T-helper 2 cell treated with Interferon-gamma antibody and Interleukin-4, amounts not matched to agents 100 ng/mL and 5 ng/mL, for 36 hours (primary cell): ENCODE measurements around the gene TRIM10. TPM values are rescaled to one million over a fixed set of nuclear protein-coding genes. Genes with fewer than 3 reads are reported as not detected.
"Not testable (repeated sequence)": the region's sequence is repeated elsewhere in the genome, so short reads cannot be mapped to it uniquely, and the experiment has no call there.

Experiments used
- intact Hi-C: fragments of 100-400 bp; cut with micrococcal nuclease; formaldehyde crosslinking; loops from one replicate; pipeline ENCODE4 v1.15.1; 2023
- total RNA-seq: library from RNA; stranded (reverse); gene quantifications from 2 replicates; pipeline ENCODE4 v1.2.3, GENCODE V29; 2022

The TRIM10 gene
- total RNA-seq, 1 donor from 2014 or later: 0.05 TPM

DNA sequence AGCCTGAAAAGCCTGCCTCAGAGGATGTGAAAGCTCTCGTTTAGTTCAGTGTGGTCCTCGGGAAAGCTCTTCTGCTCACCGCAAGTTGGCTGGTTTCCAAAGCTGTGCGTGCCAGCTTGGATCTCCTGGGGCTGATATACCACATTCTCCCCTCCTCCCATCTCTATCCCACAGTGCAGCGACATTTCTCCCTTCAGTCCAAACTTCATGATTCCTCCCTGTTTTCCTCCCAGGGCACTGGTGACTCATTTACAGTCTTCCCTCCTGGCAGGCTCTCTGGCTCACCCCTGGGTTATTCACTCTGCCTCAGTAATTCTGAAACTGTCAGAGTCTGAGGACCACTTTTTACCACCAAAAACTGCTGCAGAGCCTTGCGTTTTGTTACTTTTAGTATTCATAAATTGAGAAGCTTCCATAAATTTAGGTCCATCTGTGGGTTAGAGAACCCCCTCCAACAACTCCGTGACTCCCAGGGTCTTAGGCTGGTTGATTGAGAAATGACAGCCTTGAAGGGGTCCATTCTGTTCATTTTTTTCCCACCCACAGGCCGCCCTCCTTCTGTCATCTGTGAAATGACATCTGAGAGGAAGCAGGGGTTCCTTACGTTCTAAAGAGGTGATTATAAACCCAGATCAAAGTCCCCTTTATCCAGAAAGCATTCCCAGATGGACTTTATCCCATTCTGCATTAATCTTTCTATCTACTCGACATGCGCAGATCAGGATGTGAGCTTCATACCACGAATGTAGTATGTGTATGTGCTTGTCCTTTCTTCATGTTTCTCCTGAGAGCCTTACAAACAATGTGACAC, 6.1 kb downstream of the TRIM10 start:
- intact Hi-C loops: no loop called here

- intact Hi-C loops: no loop called here
Measured at GRCh38 chr6:30154061-30154460, 7.0 kb downstream of the TRIM10 start.

DNA sequence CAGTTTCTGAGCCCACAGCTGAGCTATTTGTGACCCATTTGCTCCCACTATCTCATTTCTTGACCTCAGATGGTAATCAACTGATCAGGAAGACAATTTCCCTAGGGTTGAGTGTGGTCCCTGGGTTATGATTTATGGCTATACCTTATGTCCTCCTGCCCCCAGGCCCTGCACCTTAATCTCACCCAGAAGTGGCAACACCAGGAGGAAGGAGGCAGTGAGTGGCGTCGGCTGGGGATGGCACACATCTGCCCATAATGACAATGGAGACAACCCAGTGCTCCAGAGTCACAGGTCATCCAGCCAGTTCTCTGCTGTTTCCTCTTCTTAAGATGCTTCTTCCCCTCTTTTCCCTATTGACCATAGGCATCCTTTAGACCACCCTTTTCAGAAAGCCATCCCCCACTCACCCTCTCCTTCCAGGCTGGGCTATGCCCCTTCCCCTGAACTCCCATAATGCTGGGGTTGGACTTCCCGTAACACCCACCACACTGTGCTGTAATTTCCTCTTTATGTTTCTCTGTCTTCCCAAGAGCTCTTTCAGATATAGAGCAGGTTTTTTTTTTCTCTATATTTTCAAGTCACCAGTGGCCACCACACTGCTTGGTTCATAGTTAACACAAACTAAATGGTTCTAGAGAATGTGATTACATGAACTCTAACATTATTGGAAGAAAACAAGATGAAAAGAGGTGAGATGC, 8.0 kb downstream of the TRIM10 start:
- intact Hi-C loops: no loop called here

DNA sequence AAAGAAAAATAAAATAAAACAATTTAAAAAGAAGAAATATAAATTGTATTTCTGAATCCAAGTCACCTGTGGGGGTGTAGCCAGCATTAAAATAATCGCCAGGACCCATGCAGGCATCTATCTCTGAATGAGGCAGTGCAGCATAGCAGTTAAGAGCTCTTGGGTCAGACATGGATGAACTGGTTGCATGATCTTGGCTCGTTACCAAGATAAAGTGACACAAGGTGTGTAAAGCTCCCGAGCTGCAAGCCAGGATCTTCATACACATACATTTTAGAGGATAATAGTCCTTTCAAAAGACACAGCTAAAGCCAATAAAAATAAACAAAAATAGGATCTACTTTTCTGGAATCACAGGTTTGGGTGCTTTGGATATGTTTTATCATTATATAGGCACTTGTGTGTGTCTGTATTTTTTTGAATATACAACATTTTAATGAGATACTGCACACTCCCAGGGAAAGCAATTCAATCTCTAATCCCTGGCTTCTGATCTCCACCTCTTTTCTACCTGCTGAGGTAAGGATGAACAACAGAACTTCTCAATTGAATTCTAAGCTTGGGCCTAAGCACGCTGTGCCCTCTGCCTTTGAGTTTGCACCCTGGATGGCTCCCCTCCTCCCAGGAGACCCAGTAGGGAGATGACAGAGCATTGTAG, 8.9 kb downstream of the TRIM10 start:
- intact Hi-C loops: no loop called here

GRCh38 chr6:30151580-30151979, 9.4 kb downstream of the TRIM10 start:
- intact Hi-C loops: no loop called here

GRCh38 chr6:30150671-30151395, 10.2 kb downstream of the TRIM10 start:
- intact Hi-C loops: no loop called here

DNA sequence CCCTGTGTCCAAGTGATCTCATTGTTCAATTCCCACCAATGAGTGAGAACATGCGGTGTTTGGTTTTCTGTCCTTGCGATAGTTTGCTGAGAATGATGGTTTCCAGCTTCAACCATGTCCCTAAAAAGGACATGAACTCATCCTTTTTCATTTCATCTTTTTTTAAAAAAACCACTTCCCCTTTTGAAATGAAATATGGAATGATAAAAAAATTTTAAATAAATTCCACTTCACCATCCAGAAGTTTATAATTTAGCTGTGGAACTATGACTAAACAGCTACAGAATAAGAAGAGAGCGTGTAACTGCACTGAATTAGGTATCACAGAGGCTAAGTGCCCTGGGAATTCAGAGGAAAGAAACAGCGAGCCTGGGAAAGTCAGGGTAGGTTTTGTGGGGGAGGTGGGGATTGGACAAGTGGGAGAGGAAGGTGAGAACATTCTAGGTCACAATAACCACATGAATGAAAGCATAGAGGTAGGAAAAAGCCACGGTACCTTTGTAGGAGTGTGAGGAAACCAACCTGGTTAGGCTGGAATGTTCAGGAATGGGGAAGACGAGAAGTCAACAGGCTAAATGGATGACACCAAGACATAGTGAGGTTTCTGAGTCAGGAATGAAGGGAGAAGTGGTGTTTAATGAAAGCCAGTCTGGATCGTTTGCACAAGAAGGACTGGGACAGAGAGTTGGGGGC, 11.0 kb downstream of the TRIM10 start:
- intact Hi-C loops: no loop called here

DNA sequence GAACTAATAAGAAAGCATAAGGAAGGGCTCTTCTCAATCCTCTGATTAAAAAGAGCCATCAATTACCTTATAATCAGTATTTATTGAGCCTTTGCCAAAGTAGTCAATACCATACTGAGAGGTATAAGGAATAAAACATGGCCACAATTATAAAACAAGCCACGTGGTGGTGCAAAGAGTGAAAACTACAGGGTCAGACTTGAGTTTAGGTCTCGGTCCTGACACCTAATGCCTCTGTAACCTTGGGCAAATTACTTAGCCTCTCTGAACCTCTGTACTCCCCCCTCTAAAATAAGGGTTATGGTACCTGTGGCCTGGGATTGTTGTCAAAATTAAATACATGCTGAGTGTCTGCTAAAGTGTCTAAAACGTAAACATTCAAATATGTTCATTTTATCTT, 11.8 kb downstream of the TRIM10 start:
- intact Hi-C loops: no loop called here

- intact Hi-C loops: no loop called here
Measured at GRCh38 chr6:30147096-30147495, 13.9 kb downstream of the TRIM10 start.

DNA sequence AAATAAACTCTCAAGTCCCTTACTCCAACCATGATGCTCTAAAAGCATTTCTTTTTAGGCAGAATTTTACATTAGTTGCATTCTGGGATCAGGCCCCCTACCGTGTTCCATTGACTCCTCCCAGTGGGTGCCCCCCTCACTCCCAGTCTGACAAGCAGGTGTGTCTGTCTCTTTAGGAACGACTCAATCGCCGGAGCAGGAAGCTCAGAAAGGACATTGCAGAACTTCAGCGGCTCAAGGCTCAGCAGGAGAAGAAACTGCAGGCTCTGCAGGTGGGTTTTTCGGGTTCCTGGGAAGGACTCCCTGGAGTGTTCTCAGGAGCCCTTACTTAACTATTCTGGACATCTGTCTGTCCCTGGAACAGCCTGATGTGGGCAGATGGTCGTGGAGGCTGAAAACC, 15.2 kb downstream of the TRIM10 start:
- intact Hi-C loops: no loop called here

GRCh38 chr6:30144811-30145210, 16.2 kb downstream of the TRIM10 start:
- intact Hi-C loops: no loop called here

DNA sequence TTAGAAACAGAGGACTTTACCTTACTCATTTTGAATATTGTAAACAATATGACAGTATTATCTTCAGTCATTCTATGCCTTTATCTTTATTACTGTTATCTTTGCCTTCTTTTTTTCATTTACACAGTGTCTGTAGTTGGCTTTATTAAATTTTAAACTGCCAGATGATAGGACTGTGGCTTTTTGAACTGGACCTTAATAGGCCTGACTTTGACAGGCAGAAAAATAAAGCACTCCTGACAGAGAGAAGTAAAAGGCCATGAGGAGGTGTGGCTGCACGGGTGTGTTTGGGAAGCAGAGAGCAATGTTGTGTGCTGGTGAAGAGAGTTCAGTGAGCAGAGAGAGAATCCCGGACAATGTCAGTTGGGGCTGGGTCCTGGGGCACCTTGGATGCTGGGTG, 17.2 kb downstream of the TRIM10 start:
- intact Hi-C loops: no loop called here

DNA sequence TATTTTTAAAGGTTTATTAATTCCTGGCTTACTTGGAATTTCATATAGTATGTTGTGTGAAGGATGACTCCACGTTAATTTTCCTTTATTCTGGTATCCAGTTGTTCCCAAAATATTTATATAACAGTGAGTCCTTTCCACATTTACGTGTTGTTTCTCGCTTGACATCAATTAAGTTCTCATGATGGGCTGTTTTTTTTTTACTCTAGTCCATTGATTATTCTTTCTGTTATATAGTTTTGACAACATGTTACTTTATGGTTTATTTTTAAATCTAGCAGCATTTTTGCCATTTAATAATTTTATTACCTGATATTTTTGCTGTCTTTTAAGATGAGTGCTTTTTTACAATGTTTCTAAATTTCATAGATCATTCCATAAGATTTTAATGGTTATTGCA, 18.3 kb downstream of the TRIM10 start:
- intact Hi-C loops: no loop called here

DNA sequence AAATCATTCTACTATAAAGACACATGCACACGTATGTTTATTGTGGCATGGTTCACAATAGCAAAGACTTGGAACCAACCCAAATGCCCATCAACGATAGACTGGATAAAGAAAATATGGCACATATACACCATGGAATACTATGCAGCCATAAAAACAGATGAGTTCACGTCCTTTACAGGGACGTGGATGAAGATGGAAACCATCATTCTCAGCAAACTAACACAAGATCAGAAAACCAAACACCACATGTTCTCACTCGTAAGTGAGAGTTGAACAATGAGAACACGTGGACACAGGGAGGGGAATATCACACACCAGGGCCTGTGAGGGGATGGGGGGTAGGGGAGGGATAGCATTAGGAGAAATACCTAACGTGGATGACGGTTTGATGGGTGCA, 20.8 kb downstream of the TRIM10 start:
- intact Hi-C loops: not testable (repeated sequence)

DNA sequence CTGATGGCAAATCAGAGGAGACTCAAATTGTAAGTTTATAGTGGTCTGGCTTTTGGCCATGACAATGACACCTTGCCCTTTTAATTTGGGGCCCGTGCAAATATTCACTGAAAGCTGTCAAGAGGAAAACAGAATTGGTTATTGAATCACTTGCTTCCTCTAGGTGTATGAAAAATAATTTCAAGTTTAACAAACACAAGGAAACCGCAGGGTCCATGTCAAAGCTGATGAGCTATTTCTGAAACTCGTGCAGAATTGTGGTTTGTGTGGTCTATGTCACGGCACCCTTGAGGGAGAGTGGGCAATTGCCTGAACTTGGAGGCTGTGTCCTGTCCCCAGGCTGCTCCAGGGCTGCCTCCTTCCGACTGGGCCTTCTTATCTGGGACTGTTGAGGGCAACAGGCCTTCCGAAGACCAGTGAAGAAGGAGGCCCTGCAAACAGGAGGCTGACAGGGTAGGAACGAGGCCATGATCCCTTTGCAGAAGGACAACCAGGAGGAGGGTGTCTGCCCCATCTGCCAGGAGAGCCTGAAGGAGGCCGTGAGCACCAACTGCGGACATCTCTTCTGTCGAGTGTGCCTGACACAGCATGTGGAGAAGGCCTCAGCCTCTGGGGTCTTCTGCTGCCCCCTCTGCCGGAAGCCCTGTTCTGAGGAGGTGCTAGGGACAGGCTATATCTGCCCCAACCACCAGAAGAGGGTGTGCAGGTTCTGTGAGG, 24.3 kb downstream of the TRIM10 start:
- intact Hi-C loops: no loop called here

- intact Hi-C loops: no loop called here
Measured at GRCh38 chr6:30135757-30136156, 25.3 kb downstream of the TRIM10 start, which contains the start of gene TRIM40. Gene TRIM40 (plus strand): TSS chr6:30136140. CDS start chr6:30137037, 897 bp downstream.

DNA sequence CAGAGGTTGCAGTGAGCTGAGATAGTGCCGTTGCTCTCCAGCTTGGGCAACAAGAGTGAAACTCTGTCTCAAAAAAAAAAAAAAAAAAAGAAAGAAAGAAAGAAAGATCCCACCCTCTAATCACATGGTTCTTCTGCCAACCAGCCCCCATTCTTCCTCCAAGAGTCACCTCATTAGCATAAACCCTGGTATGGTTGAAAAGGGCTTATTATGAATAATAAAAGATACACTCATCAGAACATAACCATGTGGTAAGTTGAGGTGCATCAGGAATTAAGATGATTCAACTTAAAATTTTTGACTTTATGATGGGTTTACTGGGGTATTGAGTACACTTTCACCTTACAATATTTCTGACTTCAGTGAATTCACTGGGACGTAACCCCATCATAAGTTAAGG, 25.9 kb downstream of the TRIM10 start:
- intact Hi-C loops: no loop called here

DNA sequence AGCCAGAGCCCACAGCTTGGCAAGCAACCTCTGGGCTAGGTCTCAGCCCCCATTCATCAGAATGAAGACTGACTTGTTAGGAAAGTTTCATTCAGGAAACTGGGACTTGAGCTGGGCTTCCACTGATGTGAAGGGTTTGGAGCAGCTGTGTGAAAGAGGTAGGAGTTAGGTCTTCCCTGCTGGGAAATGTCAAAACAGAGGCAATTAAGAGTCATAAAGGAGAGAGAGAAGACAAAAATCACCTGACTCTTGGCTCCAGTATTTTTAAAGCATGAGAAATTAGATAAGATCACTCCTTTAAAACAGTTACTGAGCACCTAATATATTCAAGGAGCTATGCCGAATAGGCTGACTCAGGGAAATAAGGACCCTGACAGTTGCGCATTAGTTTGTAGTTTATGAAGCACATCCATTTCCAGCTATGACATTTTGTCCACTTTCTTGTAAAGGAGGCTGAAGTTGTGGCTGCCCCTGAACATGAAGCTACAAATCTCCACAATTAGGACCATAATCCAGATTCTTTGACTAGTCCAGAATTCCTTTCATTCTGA, 29.0 kb downstream of the TRIM10 start:
- intact Hi-C loops: loop anchor here (1.0 kb wide), 1 partner anchor 29 kb away; no protein-coding TSS in a partner anchor

- intact Hi-C loops: loop anchor here (1.0 kb wide), 1 partner anchor 28 kb away; no protein-coding TSS in a partner anchor
Measured at GRCh38 chr6:30130887-30131862, 29.8 kb downstream of the TRIM10 start.
